HUES64 (cell line): Measurements from ENCODE around the gene TFAP2C. TPM values are rescaled to one million over a fixed set of nuclear protein-coding genes. Genes with fewer than 3 reads are reported as not detected.

Experiments used
- H3K27ac ChIP-seq: 2 replicates; pipeline ENCODE4 v1.7.0; 2013; ENCODE audit warnings: low read depth, low read length, inconsistent platforms
- H3K27me3 ChIP-seq: 2 replicates; pipeline ENCODE4 v1.6.1; 2013; ENCODE audit warnings: mild to moderate bottlenecking, low read length; ENCODE audit not compliant: insufficient read depth
- H3K36me3 ChIP-seq: 2 replicates; pipeline ENCODE4 v1.6.1; 2013; ENCODE audit warnings: mild to moderate bottlenecking, low read length; ENCODE audit not compliant: insufficient read depth
- H3K4me1 ChIP-seq: 2 replicates; pipeline ENCODE4 v1.6.1; 2013; ENCODE audit warnings: mild to moderate bottlenecking, low read length, moderate library complexity; ENCODE audit not compliant: insufficient read depth
- H3K4me3 ChIP-seq: 2 replicates; pipeline ENCODE4 v1.5.1; 2013; ENCODE audit warnings: mild to moderate bottlenecking, low read length, moderate library complexity
- H3K9ac ChIP-seq: 2 replicates; pipeline ENCODE4 v1.6.1; 2013; ENCODE audit warnings: mild to moderate bottlenecking, low read depth, low read length
- H3K9me3 ChIP-seq: 2 replicates; pipeline ENCODE4 v1.6.1; 2013; ENCODE audit warnings: low read depth, low read length; ENCODE audit not compliant: insufficient read depth
- WGBS: fragments of 150-250, 120-280 bp; methylation state at CpG from one replicate; pipeline ENCODE4 v1.1.7; 2013; ENCODE audit warnings: missing lambda C conversion rate; 5-methylcytosine and 5-hydroxymethylcytosine counted together
- polyA plus RNA-seq, 2 experiments: library from polyadenylated mRNA; stranded (reverse); fragments of 50-300 nt; gene quantifications; one replicate each; pipeline ENCODE4 v1.2.3, GENCODE V29; 2013

Gene TFAP2C
- polyA plus RNA-seq (2013, experiment 1 of 2), result 5.8 TPM
- polyA plus RNA-seq (2013, experiment 2 of 2), result 5.5 TPM

- Histone ChIP-seq H3K4me3 (peak within 1 kb of the TSS; percentile 87), H3K9ac (peak within 1 kb of the TSS; percentile 61), H3K27ac (no peak within 1 kb of the TSS; the same call in 1 of the 2 replicates), H3K36me3 (peaks cover 16% of the 10 kb centered on the region), H3K9me3 (no peaks in the 10 kb centered on the region), H3K4me1 (peaks cover 46% of the 10 kb centered on the region), H3K27me3 (peaks cover 84% of the 10 kb centered on the region)
- whole genome bisulfite sequencing, result under 1% methylated on average over 62 of the region's 62 CpGs
These were observed at the start of gene TFAP2C for GRCh38 chr20:56628873-56629463. TSS of gene TFAP2C (plus strand) at chr20:56629306. CDS start at chr20:56629545, 239 bp downstream.

DNA sequence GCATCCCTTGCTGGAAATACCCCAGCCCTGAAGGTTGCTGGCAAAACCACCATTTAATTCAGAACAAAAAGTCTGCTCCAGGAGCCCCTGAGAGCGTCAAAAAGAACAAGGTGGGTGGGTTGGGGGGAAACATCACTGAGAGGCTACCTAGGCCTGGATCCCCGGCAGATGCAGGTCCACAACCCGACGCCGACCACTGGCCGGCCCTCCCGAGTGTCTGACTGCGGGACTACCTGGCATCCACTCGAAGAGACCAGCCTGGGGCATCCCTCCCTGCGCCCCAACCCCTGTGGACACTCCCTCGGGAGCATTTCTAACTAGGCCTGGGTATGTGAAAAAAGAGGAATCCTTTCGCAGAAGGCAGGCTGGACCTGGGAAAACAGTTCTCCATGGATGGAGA lies 48.9 kb upstream of the TFAP2C start:
- Histone ChIP-seq H3K27me3 (no peaks in the 10 kb centered on the region), H3K36me3 (no peaks in the 10 kb centered on the region), H3K9ac (no peak overlapping the region), H3K4me3 (no peak overlapping the region), H3K27ac (no peak overlapping the region), H3K4me1 (peaks cover 8% of the 10 kb centered on the region), H3K9me3 (no peaks in the 10 kb centered on the region)
- 95% methylated on average over 12 of the region's 12 CpGs for WGBS

DNA sequence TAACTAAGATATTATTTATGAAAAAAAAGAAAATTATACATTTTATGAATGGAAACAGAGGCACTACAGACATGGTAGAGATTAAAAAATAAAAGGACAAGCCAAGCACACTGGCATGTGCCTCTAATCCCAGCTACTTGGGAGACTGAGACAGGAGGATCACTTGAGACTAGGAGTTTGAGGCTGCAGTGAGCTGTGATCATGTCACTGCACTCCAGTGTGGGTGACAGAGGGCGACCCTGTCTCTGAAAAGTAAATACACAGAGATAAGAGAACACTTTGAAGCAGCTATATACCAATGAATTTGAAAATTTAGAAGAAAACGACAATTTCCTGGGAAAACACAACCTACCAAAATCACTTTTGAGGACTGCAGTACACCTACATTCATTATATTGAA lies 47.4 kb upstream of the TFAP2C start:
- Histone ChIP-seq H3K4me1 (peaks cover 8% of the 10 kb centered on the region), H3K27ac (no peak overlapping the region), H3K36me3 (no peaks in the 10 kb centered on the region), H3K4me3 (no peak overlapping the region), H3K9me3 (no peaks in the 10 kb centered on the region), H3K27me3 (no peaks in the 10 kb centered on the region), H3K9ac (no peak overlapping the region)
- WGBS, result 79% methylated on average over 2 of the region's 2 CpGs

DNA sequence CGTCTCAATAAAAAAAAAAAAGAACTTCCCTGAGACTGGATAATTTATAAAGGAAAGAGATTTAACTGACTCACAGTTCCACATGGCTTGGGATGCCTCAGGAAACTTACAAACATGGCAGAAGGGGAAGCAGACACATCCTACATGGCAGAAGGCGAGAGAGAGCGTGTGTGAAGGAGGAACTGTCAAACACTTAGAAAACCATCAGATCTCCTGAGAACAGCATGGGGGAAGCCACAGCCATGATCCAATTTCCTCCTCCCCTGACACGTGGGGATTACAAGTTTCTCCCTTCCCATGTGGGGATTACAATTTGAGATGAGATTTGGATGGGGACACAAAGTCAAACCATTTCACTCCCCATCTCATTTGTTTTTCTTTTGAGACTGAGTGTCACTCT lies 46.6 kb upstream of the TFAP2C start:
- H3K36me3 ChIP-seq, result no peaks in the 10 kb centered on the region
- no peaks in the 10 kb centered on the region for H3K27me3 ChIP-seq
- peaks cover 8% of the 10 kb centered on the region for H3K4me1 ChIP-seq
- no peak overlapping the region for H3K9ac ChIP-seq
- no peaks in the 10 kb centered on the region for H3K9me3 ChIP-seq
- H3K27ac ChIP-seq, result no peak overlapping the region
- WGBS, result 95% methylated on average over 2 of the region's 4 CpGs
- H3K4me3 ChIP-seq, result no peak overlapping the region

DNA sequence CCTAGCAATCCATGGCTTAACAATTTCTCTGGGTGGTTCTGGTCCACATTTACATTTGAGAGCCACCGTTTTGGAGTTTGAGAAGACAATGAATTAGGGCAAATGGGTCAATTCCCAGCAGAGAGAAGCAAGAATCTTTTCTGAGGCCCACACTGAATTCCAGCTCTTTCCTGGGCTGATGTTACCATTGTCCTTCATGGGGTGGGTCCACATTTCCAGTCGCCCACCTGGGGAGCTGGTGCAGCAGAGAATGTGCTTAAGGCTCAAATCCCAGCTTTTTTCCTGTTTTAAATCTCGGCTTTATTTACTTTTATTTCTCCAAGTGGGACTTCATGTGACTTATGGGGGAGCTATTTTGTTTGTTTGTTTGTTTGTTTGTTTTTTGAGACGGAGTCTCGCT lies 44.2 kb upstream of the TFAP2C start:
- H3K36me3 ChIP-seq, result no peaks in the 10 kb centered on the region
- 78% methylated on average over 5 of the region's 5 CpGs for WGBS
- H3K27ac ChIP-seq, result peak overlapping the region; percentile 35; the same call in 1 of the 2 replicates
- H3K4me3 ChIP-seq, result no peak overlapping the region
- no peaks in the 10 kb centered on the region for H3K27me3 ChIP-seq
- H3K9ac ChIP-seq, result no peak overlapping the region
- H3K4me1 ChIP-seq, result peaks cover 4% of the 10 kb centered on the region
- H3K9me3 ChIP-seq, result no peaks in the 10 kb centered on the region

- no peak overlapping the region for H3K27ac ChIP-seq
- no peak overlapping the region for H3K9ac ChIP-seq
- WGBS, result 81% methylated on average over 6 of the region's 7 CpGs
- H3K4me3 ChIP-seq, result no peak overlapping the region
- H3K36me3 ChIP-seq, result no peaks in the 10 kb centered on the region
- peaks cover 11% of the 10 kb centered on the region for H3K4me1 ChIP-seq
- H3K9me3 ChIP-seq, result no peaks in the 10 kb centered on the region
- no peaks in the 10 kb centered on the region for H3K27me3 ChIP-seq
These were observed 41.6 kb upstream of the TFAP2C start for GRCh38 chr20:56587307-56588041.

DNA sequence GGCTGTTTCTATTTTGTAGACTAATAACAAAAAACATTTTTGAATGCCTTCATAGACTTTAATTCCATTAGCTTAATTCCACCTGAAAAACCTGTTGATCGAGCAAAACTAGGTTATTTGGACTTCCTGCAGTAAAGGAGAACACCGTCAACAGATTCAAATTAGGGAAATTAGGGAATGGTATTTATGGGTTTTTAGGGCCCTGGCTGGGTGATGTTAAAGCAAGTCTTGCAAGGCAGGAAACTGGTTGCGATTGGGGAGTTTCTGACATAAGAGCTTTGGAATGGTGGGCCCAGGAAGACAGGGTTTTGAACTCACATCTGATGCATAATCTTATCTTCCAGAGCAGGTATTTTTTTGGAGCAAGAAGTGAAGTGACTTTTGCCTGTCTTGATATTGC lies 40.1 kb upstream of the TFAP2C start:
- Histone ChIP-seq H3K27me3 (no peaks in the 10 kb centered on the region), H3K36me3 (no peaks in the 10 kb centered on the region), H3K27ac (no peak overlapping the region), H3K9me3 (no peaks in the 10 kb centered on the region), H3K4me3 (no peak overlapping the region), H3K9ac (no peak overlapping the region), H3K4me1 (peaks cover 16% of the 10 kb centered on the region)
- WGBS, result 88% methylated on average over 3 of the region's 3 CpGs

DNA sequence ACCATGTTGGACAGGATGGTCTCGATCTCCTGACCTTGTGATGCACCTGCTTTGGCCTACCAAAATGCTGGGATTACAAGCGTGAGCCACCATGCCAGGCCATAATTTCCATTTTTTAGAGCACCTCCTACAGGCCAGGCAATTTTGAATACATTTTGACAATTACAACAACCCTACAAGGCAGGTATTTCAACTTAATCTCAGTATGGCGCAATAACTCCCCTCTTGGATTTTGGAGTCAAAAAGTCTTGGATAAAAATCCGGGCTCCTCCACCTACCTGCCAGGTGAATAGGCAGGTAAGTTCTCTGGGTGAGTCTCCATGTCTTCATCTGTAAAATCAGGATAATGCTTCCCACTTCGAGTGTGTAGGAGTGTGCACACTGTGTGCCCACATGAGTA lies 39.5 kb upstream of the TFAP2C start:
- Histone ChIP-seq H3K4me3 (no peak overlapping the region), H3K27ac (no peak overlapping the region), H3K9ac (no peak overlapping the region), H3K4me1 (peaks cover 16% of the 10 kb centered on the region), H3K9me3 (no peaks in the 10 kb centered on the region), H3K27me3 (no peaks in the 10 kb centered on the region), H3K36me3 (no peaks in the 10 kb centered on the region)
- WGBS, result 97% methylated on average over 5 of the region's 5 CpGs

GRCh38 chr20:56590888-56591287 lies 38.2 kb upstream of the TFAP2C start:
- Histone ChIP-seq H3K4me1 (peaks cover 12% of the 10 kb centered on the region), H3K9me3 (no peaks in the 10 kb centered on the region), H3K9ac (no peak overlapping the region), H3K27ac (no peak overlapping the region), H3K27me3 (no peaks in the 10 kb centered on the region), H3K36me3 (no peaks in the 10 kb centered on the region), H3K4me3 (no peak overlapping the region)
- WGBS, result 96% methylated on average over 5 of the region's 6 CpGs

GRCh38 chr20:56592211-56592610 lies 36.9 kb upstream of the TFAP2C start:
- Histone ChIP-seq H3K4me1 (peaks cover 12% of the 10 kb centered on the region), H3K9ac (peak overlapping the region; percentile 37; the same call in 1 of the 2 replicates), H3K9me3 (no peaks in the 10 kb centered on the region), H3K27ac (no peak overlapping the region; the same call in 1 of the 2 replicates), H3K4me3 (no peak overlapping the region), H3K36me3 (no peaks in the 10 kb centered on the region), H3K27me3 (no peaks in the 10 kb centered on the region)

- no peak overlapping the region for H3K9ac ChIP-seq
- no peak overlapping the region for H3K27ac ChIP-seq
- no peaks in the 10 kb centered on the region for H3K36me3 ChIP-seq
- peaks cover 12% of the 10 kb centered on the region for H3K4me1 ChIP-seq
- no peak overlapping the region for H3K4me3 ChIP-seq
- H3K9me3 ChIP-seq, result no peaks in the 10 kb centered on the region
- WGBS, result 69% methylated on average over 6 of the region's 6 CpGs
- no peaks in the 10 kb centered on the region for H3K27me3 ChIP-seq
These were observed 36.3 kb upstream of the TFAP2C start for GRCh38 chr20:56592817-56593216.
